Mucosa of stomach (tissue), 1 donor: ENCODE measurements around the gene JAKMIP1.

ENCODE experiments used
- H3K27me3 ChIP-seq: one replicate; pipeline ENCODE4 v1.7.0; 2013; ENCODE audit warnings: mild to moderate bottlenecking, low read length; ENCODE audit not compliant: control insufficient read depth, insufficient read depth
- H3K36me3 ChIP-seq: one replicate; pipeline ENCODE4 v1.7.0; 2013; ENCODE audit warnings: low read length; ENCODE audit not compliant: control insufficient read depth, insufficient read depth
- H3K4me1 ChIP-seq: one replicate; pipeline ENCODE4 v1.7.0; 2013; ENCODE audit warnings: mild to moderate bottlenecking, low read length; ENCODE audit not compliant: control insufficient read depth, insufficient read depth
- H3K4me3 ChIP-seq: one replicate; pipeline ENCODE4 v1.7.0; 2013; ENCODE audit warnings: low read length
- H3K9ac ChIP-seq: one replicate; pipeline ENCODE4 v1.7.0; 2013; ENCODE audit warnings: mild to moderate bottlenecking, low read length, moderate library complexity
- H3K9me3 ChIP-seq: one replicate; pipeline ENCODE4 v1.7.0; 2013; ENCODE audit warnings: mild to moderate bottlenecking, low read length, moderate library complexity; ENCODE audit not compliant: control insufficient read depth
- donor health status: Pancreatic carcinoma.

Gene JAKMIP1

DNA sequence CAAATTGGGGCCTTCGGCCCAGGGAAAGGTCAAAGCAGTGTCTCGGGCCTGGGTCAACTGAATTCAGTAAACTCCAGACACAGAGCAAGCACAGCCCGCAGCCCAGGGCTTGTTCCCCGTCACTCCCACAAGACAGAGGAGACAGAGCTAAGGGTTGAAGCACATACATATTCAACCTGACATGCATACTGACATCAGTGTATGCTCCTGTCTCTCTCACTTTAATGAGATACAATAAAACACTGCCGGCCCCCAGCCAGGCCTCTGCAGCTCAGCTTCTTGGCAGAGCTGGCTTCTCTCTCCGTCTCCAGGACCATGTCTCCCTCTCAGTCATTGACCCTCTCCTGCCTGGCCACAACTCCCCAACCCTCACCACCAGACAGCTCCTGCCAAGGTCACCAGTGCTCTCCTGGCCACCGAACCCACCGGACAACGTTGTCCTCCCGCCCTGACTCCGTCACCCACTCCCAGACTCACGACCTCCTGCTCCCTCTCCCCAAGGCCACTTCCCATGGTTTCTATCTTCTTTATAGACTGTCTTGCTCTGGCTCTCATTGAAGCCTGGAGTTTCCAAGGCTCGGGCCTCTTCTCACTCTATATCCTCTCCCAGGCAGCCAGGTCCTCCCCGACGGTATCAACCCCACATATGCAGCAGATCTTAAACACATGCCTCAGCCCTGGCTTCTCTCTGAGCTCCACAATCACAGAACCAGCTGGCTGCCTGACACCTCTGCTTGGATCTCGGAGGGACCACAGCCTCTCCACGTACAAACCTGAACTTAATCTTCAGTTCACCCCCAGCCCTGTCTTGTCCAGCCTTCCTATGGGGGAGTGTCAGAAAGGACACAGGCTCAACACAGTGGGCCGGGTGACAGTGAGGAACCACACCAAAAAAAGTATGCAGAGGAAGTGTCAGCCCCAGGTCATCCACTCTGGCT, 114.4 kb downstream of the JAKMIP1 start:
- Histone ChIP-seq H3K9me3 (no peaks in the 10 kb centered on the region), H3K4me1 (no peaks in the 10 kb centered on the region), H3K36me3 (no peaks in the 10 kb centered on the region), H3K9ac (no peak overlapping the region), H3K4me3 (no peak overlapping the region), H3K27me3 (no peaks in the 10 kb centered on the region)

DNA sequence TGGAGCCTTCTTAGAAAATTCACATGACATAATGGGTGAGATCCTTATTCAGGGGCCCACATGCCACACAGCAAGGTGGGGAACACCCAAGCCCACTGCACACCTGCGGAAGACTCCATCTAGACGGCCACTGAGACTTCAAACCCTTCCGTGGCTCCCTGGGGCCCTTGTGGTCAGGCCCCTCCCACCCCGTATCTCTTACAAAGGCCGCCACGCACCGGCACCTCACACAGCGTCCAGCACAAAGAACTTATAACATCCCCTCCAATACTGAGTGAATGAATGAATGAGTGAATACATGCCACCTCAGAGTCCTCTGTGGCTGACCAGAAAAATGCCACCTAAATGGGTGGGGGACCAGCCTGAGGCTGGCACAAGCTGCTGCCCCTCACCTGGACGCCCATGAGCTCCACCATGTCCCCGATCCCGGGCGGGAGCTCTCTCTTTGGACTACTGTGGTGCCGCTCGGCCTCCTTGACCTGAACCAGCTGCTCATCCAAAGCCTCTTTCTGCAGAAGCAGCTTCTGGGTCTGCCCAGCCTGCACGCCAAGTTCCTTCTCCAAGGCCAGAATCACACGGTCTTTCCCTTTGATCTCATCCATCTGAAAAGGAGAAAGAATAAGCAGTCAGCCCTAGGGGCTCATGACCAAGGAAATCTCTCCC, 115.2 kb downstream of the JAKMIP1 start:
- Histone ChIP-seq H3K4me1 (no peaks in the 10 kb centered on the region), H3K36me3 (no peaks in the 10 kb centered on the region), H3K9ac (no peak overlapping the region), H3K9me3 (no peaks in the 10 kb centered on the region), H3K27me3 (no peaks in the 10 kb centered on the region), H3K4me3 (no peak overlapping the region)

DNA sequence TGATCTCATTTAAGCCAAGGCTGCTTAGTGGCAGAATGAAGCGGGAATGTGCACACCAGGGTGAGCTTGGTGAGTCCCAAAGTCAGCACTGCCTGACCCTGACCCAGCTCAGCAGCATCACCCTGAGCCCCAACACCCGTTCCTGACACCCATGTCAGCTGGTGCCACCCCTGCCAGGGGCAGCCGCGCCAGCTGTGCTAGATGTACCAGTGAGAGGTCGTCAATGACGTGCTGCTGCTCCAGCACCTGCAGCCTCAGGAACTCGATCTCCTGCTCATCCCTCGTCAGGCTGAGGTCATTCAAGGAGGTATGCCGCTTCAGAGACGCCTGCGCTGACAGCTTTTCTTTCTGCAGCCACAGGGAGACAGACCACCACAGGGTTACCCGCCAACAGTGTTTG, 120.4 kb downstream of the JAKMIP1 start:
- Histone ChIP-seq H3K9ac (no peak overlapping the region), H3K36me3 (no peaks in the 10 kb centered on the region), H3K4me1 (no peaks in the 10 kb centered on the region), H3K4me3 (no peak overlapping the region), H3K27me3 (no peaks in the 10 kb centered on the region), H3K9me3 (no peaks in the 10 kb centered on the region)

- Histone ChIP-seq H3K4me3 (no peak overlapping the region), H3K27me3 (no peaks in the 10 kb centered on the region), H3K9ac (no peak overlapping the region), H3K9me3 (no peaks in the 10 kb centered on the region), H3K36me3 (no peaks in the 10 kb centered on the region), H3K4me1 (no peaks in the 10 kb centered on the region)
These were observed 121.8 kb downstream of the JAKMIP1 start for GRCh38 chr4:6078560-6078959.

DNA sequence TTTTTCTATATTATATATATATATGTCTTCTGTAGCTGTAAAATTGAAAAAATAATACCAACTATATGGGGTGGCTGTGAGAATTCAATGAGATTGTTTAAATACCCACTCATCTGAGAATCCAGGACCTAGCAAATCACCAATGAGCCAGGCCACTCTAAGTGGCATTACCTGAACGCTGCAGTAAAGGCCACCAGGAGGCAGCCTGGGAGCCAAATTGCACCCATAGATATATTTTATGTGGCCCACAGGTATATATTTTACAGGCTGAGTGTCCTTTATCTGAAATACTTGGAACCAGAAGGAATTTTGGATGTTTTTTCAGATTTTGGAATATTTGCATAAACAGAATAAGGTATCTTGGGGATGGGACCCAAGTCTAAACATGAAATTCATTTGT, 124.0 kb downstream of the JAKMIP1 start:
- Histone ChIP-seq H3K9me3 (no peaks in the 10 kb centered on the region), H3K4me3 (no peak overlapping the region), H3K36me3 (no peaks in the 10 kb centered on the region), H3K27me3 (no peaks in the 10 kb centered on the region), H3K4me1 (no peaks in the 10 kb centered on the region), H3K9ac (no peak overlapping the region)

GRCh38 chr4:6074758-6075157, 125.6 kb downstream of the JAKMIP1 start:
- H3K36me3 ChIP-seq: no peaks in the 10 kb centered on the region
- no peaks in the 10 kb centered on the region for H3K4me1 ChIP-seq
- no peaks in the 10 kb centered on the region for H3K27me3 ChIP-seq
- H3K9me3 ChIP-seq: no peaks in the 10 kb centered on the region
- no peak overlapping the region for H3K4me3 ChIP-seq
- no peak overlapping the region for H3K9ac ChIP-seq

DNA sequence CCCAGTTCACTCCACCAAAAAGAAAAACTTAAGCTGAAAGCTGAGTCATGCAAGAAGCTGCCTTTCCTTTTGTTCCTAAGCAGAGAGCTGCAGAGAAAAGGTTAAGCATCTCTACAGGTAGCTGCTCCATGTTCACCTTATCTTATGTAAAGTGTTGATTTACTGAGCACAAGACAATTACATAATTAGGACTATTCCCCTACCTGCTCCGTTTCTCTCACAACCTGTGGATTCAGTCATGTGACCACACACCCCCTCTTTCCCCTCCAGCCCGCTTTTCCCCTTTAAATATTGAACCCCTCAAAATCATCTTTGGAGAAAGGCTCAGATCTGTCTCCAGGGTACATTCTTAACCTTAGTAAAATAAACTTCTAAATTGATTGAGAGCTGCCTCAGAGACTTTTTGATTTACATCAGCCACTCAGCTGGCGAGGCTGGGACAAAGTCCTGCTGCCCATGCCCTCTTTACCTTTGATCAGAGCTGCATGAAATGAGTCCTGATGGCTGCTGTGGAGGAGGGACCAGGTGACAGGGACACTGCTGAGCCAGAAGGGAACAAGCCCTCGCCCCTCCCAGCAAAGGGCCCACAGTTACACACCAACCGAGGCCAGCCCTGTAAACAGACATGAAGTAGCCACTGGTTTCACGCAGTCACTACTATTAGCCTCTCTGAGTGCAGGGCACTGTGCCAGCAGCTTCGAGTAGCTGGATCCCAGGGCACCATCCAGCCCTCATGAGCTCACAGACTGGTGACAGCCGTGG, 128.2 kb downstream of the JAKMIP1 start:
- no peak overlapping the region for H3K9ac ChIP-seq
- no peaks in the 10 kb centered on the region for H3K27me3 ChIP-seq
- H3K4me1 ChIP-seq: no peaks in the 10 kb centered on the region
- H3K9me3 ChIP-seq: no peaks in the 10 kb centered on the region
- no peak overlapping the region for H3K4me3 ChIP-seq
- H3K36me3 ChIP-seq: no peaks in the 10 kb centered on the region

DNA sequence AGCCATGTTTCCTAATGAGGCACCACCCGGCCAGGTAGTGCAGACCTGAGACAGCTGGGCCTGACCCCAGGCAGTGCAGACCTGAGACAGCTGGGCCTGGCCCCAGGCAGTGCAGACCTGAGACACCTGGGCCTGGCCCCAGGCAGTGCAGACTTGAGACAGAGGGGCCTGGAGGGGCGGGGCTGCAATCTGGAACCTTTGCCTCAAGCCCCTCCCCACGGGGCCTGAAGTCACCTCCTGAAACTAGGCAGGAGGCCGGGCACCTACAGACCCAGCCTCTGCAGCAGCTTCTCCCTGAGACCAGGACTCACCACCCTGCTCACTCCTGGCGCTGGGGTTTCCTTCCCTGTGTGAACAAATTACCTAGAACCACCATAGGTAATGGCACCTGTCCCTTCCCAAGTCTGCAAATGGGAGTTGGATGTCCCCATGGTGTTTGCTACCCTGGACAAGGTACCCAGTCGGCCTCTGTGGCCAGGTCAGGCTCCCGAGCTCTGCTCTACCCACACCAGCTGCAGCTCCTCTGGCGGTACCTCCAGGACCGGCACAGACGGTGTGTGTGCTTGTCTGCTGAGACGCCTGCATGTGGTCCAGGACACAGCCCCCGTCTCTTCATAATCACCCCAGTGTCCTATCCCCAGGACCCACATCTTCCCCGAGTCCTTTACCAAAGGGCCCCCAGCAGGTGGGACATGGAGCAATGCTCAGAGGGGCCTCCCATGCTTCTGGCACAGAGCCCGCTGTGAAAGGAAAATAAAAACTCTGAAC, 129.0 kb downstream of the JAKMIP1 start:
- no peaks in the 10 kb centered on the region for H3K4me1 ChIP-seq
- no peak overlapping the region for H3K4me3 ChIP-seq
- H3K27me3 ChIP-seq: no peaks in the 10 kb centered on the region
- no peak overlapping the region for H3K9ac ChIP-seq
- no peaks in the 10 kb centered on the region for H3K36me3 ChIP-seq
- no peaks in the 10 kb centered on the region for H3K9me3 ChIP-seq

- Histone ChIP-seq H3K27me3 (no peaks in the 10 kb centered on the region), H3K9ac (no peak overlapping the region), H3K4me1 (no peaks in the 10 kb centered on the region), H3K9me3 (no peaks in the 10 kb centered on the region), H3K4me3 (no peak overlapping the region), H3K36me3 (no peaks in the 10 kb centered on the region)
These were observed 130.3 kb downstream of the JAKMIP1 start for GRCh38 chr4:6069845-6070709.

- no peaks in the 10 kb centered on the region for H3K9me3 ChIP-seq
- no peaks in the 10 kb centered on the region for H3K36me3 ChIP-seq
- no peaks in the 10 kb centered on the region for H3K27me3 ChIP-seq
- H3K4me1 ChIP-seq: no peaks in the 10 kb centered on the region
- no peak overlapping the region for H3K4me3 ChIP-seq
- no peak overlapping the region for H3K9ac ChIP-seq
These were observed 131.4 kb downstream of the JAKMIP1 start for GRCh38 chr4:6068986-6069385.
